GM18508 (cell line): ENCODE results near the gene GNA15.
A peak's percentile ranks its signal among the peaks of the same experiment; 100 is the strongest.

ENCODE experiments used
- ATAC-seq: cut with Tn5 transposase; IDR thresholded peaks from one replicate; pipeline ENCODE4 v1.9.1; 2021; ENCODE audit warnings: moderate number of reproducible peaks; ENCODE audit not compliant: insufficient read depth, unreplicated experiment

The GNA15 gene

GRCh38 chr19:3119693-3120380 lies 16.0 kb upstream of the GNA15 start:
- no peak for ATAC-seq

DNA sequence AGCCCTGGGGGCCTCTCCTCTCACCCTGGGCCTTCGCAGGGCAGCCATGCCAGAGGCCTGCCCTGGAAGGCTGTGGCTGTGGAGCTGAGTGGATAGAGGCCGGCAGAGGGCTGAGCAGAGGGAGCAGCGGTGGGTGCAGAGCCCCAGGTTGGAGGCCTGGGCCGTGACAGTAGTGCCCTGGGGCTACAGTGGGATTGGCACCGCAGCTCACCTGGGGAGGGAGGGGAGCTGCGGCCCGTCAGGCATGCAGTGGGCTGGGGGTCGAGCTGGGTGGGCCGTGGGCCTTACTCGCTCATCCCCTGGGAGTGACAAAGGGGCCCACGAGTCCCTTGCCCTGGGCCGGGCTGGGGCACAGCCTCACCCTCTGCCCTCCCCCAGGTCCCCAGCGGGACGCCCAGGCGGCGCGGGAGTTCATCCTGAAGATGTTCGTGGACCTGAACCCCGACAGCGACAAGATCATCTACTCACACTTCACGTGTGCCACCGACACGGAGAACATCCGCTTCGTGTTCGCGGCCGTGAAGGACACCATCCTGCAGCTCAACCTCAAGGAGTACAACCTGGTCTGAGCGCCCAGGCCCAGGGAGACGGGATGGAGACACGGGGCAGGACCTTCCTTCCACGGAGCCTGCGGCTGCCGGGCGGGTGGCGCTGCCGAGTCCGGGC lies 15.1 kb upstream of the GNA15 start:
- no peak for ATAC-seq

GRCh38 chr19:3121396-3121795 lies 14.4 kb upstream of the GNA15 start:
- ATAC-seq = no peak

DNA sequence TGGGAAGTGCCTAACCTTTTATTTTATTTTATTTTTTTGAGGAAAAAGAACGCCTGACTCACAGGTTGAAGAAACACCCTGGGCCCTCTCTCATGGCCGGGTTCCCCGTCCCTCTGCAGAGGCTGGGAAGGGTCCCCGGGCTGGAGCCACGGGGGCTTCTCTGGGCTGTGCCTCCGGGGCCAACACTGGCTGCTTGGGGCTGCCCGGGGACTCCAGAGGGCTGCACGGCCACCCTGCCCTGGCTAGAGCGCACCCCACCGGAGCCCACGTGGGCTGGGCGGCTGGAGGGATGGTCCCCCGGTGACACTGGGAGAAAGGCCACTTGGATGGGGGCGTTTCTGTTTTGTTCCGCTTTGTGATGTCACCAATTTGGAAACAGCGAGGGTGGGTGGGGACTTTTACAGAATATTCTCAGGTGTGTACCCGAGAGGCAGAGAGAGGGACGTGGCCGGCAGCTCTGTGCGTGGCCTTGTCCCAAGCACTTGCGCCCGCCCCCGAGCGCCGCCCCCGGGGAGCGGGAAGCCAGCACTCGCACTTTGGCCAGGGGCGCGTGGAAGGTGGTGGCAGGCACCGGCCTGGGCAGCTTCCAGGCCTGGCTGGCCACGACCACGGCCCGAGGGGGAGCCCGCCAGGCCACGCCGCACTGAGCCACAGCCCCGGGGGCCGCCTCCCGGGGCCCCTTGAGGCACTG lies 13.9 kb upstream of the GNA15 start:
- ATAC-seq = no peak

GRCh38 chr19:3122512-3122870 lies 13.3 kb upstream of the GNA15 start:
- no peak for ATAC-seq

DNA sequence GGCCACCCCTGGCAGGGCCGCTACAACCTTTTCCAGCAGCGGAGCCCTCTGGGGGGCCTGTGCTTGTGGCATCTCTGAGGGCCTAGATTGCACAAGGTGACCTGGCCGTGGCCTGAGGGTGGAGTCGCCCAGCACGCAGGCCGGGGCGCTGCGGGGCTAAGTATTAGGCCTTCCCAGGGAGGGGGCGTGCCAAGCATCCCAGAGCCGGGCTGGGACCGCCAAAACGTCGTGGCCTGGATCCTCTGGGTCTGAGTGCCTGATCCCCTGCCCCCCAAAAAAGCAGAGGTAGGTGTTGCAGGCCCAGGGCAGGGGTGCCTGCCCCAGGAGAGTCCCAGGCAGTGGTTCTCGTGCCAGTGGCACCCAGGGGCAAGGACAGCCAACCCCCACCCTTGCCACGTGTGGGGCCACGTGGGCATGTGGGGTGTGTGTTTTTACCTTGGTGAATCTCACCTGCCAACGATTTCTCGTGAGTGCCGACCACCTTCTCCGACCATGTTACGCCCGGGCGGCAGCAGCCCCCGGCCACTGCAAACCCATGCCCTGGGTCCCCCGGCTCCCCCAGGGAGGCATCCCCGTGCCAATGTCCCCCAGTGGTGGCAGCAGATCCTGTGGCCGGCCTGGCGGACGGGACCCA lies 12.6 kb upstream of the GNA15 start:
- no peak for ATAC-seq

- ATAC-seq = no peak
Measured at GRCh38 chr19:3123956-3124355, 11.9 kb upstream of the GNA15 start.

DNA sequence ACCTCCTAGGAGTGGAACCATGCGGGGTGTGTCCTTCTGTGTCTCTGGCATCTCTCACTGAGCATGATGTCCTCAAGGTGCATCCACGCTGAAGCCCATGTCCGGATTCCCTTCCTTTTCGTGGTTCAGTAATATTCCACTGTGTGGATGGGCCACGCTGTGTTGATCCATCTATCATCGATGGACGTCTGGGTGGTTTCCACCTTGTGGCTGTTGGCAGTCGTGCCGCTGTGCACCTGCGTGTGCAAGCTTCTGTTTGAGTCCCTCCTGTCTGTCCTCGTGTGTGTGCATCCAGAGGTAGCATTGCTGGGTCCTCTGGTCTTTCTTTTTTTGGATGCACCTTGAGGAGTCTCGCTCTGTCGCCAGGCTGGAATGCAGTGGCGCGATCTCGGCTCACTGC lies 11.2 kb upstream of the GNA15 start:
- no peak for ATAC-seq

DNA sequence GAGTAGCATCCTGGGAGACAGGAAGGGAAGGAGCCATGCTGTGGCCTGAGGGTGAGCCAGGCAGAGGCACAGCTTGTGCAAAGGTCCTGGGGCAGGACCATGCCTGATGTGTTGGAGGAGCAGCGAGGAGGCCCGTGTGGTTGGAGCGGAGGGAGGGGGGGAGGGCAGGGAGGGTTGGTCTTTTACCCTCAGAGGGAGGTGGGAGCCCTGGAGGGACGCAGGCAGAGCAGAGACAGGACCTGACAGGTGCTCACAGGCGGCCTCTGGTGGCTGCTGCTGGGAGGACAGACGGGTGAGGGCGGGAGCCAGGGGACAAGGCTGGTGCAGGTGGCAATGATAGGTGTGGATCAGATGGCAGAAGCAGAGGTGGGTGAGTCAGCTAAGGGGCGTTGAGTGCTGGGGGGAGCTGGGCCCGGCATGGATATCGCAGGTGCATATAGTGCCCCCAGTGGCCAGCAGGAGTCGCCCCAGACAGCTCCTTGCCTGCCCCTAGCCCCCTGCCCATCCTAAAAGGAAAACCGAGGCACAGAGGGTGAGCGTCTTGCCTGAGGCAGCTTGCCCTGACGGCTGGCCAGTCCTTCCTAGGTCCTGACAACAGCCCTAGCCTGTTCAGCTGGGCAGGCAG lies 9.8 kb upstream of the GNA15 start:
- ATAC-seq = no peak

- no peak for ATAC-seq
Measured at GRCh38 chr19:3129112-3129511, 6.7 kb upstream of the GNA15 start.

DNA sequence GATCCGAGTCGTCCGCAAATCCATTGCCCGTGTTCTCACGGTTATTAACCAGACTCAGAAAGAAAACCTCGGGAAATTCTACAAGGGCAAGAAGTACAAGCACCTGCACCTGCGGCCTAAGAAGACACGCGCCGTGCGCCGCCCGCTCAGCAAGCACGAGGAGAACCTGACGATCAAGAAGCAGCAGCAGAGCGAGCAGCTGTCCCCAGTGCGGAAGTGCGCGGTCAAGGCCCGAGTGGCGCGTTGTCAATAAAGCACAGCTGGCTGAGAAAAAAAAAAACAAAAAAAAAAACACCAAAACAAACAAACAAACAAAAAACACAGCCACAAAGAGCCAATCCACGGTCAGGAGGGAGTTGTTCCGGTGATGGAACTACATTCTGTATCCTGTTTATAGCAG lies 4.7 kb upstream of the GNA15 start:
- ATAC-seq = no peak

DNA sequence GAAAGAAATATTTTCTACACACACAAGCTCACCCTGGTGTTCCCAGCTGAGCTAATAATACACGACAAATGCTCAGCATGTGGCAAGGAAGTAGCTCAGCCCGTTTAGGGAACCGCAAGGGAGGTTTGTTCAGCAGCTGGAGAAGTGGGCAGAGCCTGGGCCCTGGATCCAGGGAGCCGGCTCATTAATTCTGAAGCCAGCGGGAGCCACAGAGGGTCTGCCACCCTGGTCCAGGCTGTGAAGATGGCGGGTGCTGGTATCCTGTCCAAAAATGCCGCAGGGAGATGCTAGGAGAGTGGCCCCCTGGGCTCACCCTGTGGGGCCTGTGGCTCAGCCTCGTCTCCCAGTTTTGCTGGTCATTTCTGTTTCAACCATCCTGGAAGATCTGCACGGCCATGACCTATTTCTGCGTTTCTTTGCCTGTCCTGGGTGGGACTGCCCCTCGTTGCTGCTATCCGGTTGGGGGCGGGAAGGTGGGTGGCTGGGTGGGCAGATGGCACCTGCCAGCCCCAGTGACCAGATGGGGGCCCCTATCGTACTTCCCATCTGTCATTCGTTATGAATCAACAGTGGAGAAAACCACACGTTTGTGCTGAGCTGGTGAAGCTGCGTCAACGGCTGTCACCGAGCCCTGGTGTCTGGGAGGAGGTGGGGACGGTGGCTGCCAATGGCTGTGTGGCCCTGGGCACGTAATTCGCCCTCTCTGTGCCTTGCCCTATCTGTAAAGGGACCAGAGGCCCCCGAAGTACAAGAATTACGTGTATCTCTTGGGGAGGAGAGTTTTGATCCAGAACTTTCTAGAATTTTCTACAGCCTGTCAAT lies 2.7 kb upstream of the GNA15 start:
- peak; percentile 42 for ATAC-seq

GRCh38 chr19:3133793-3134116 lies 2.1 kb upstream of the GNA15 start:
- ATAC-seq = no peak

GRCh38 chr19:3136684-3137055 lies 837 bp downstream of the GNA15 start:
- ATAC-seq = no peak

DNA sequence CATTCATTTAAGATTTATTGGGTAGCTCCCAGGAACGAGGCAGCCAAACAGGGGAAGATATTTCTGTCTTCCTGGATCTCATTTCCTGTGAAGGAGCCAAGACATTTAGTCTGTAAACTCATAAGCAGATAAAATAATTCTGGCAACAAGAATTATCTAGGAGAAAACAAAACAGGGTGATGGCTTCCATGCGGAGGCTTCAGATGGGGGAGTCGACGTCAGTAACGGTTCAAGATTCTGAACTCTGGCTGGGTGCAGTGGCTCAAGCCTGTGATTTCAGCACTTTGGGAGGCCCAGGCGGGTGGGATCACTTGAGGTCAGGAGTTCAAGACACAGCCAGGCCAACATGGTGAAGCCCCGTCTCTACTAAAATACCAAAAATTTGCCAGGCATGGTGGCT lies 1.3 kb downstream of the GNA15 start:
- no peak for ATAC-seq

DNA sequence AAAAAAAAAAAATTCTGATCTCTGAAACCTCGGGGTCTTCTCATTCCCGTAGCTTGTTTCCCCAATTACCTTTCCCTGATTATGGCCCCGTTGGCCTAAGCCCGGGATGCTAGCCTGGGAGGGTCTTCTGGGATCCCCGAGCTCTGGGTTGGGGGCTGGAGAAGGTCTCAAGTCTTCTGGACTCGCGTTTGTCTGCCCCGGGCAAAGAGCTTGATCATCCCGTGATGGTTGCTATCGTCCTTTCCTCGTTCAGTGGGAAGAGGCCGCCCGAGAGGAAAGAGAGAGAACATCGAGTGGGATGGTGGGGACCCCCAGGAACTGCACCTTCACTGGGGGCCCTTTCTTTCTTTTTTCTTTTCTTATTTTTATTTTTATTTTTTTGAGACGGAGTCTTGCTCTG lies 2.4 kb downstream of the GNA15 start:
- no peak for ATAC-seq

- ATAC-seq = no peak
Measured at GRCh38 chr19:3140667-3141038, 4.8 kb downstream of the GNA15 start.

GRCh38 chr19:3142292-3142670 lies 6.4 kb downstream of the GNA15 start:
- no peak for ATAC-seq

DNA sequence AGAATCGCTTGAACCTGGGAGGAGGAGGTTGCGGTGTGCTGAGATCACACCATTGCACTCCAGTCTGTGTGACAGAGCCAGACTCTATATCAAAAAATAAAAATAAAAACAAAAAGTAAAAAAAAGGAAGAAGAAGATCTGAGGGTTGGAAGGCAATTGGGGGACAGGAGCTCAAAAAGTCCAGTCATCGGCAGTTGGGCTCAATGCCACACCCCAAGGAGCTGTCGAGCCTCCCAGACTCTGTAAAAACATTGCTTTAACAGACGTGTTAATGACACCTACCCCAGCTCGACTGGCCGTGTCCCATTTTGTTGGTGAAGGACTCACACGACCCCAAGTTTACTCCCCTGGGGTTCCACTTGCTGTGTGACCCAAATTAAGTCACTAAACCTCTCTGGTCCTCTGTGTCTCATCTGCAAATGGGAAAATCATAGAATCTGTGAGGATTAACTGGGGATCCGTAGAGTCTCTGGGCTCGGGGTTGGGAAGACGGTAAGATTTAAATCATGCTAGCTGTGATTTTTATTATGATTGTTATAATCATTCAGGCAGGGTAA lies 7.0 kb downstream of the GNA15 start:
- no peak for ATAC-seq
